Measurements from ENCODE around the gene EIF4E3. TPM values are rescaled to one million over a fixed set of nuclear protein-coding genes. Genes with fewer than 3 reads are reported as not detected.

The EIF4E3 gene
- total and polyA plus RNA-seq, 7 experiments from 2014 or later = 17.7 to 72.8 (median 35.3) TPM

DNA sequence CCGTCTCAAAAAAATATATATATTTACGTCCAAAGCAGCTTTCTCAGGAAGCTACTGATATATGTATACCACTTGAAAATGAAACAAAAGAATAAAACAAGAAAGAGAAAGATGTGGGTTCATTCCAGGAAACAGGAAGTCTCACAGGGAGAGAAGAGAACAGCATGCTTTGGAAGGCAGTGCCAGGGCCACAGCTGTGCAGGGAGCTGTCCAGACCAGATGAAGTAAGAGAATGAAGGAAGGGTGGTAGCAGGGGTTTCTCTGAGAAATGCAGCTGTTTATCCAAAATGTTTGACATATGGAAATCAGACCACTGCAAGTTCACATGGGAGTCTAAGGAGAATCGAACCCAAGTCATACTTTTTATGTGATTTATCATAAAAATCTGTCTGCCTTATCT lies 19.5 kb upstream of the EIF4E3 start:
- Histone ChIP-seq H3K36me3 (ENCODE audit: control insufficient read depth in 2 of 3, insufficient read depth in 3 of 3, low read length in 3 of 3) (no peaks in the 10 kb centered on the region), H3K27ac (ENCODE audit: low read depth, low read length) (no peak overlapping the region), H3K9me3 (ENCODE audit: control insufficient read depth in 2 of 3, low read length in 3 of 3) (peaks cover 0 to 6% (median 4%) of the 10 kb centered on the region in 3 experiments), H3K4me3 (ENCODE audit: low read length) (no peak overlapping the region), H3K27me3 (ENCODE audit: control insufficient read depth in 2 of 2, insufficient read depth in 2 of 2, low read length in 2 of 2) (no peaks in the 10 kb centered on the region), H3K4me1 (ENCODE audit: control insufficient read depth in 2 of 2, insufficient read depth in 2 of 2, low read length in 2 of 2) (no peaks in the 10 kb centered on the region)
- DNase-seq (no peak), ATAC-seq (no peak)
- Mint-ChIP-seq H3K36me3 (peaks cover 0 to 19% (median 4%) of the 10 kb centered on the region in 5 donors), H3K4me1 (peaks cover 0 to 2% (median 0%) of the 10 kb centered on the region in 7 donors), H3K9me3 (peaks cover 3 to 46% (median 29%) of the 10 kb centered on the region in 11 donors), H3K4me3 (no peak overlapping the region), H3K27me3 (peaks cover 0 to 38% (median 5%) of the 10 kb centered on the region in 5 donors), H3K27ac (no peak overlapping the region)
- intact Hi-C loops (cut with micrococcal nuclease) = no loop called here
- ChIA-PET POLR2A (interaction anchor here (0.6 kb wide), 1 partner anchor 39 kb away, joined by 3 read pairs; no protein-coding TSS in a partner anchor), CTCF (interaction anchor here (1.1 kb wide), 1 partner anchor 15 kb away, joined by 3 read pairs; no protein-coding TSS in a partner anchor)

DNA sequence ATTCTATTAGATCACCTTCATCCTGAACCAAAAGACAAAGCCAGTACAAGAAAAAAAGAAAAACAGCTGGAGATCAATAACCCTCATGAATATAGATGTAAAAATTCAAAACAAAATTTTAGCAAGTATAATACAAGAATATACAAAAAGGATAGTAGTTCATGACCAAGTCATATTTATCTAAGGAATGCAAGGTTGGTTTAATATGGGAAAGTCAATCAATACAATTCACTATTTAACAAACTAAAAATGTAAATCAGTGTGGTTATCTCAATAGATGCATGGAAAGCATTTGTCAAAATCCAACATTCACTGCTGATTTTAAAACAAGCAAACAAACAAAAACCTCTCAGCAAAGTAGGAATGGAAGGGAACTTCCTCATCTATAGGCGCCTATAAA lies 17.4 kb upstream of the EIF4E3 start:
- H3K4me1 Mint-ChIP-seq = peaks cover 0 to 2% (median 0%) of the 10 kb centered on the region in 7 donors
- peaks cover 3 to 53% (median 29%) of the 10 kb centered on the region in 11 donors for H3K9me3 Mint-ChIP-seq
- no peak overlapping the region for H3K27ac Mint-ChIP-seq
- Histone ChIP-seq H3K27me3 (ENCODE audit: control insufficient read depth in 2 of 2, insufficient read depth in 2 of 2, low read length in 2 of 2) (no peaks in the 10 kb centered on the region), H3K36me3 (ENCODE audit: control insufficient read depth in 2 of 3, insufficient read depth in 3 of 3, low read length in 3 of 3) (no peaks in the 10 kb centered on the region), H3K9me3 (ENCODE audit: control insufficient read depth in 2 of 3, low read length in 3 of 3) (peaks cover 0 to 6% (median 4%) of the 10 kb centered on the region in 3 experiments), H3K4me1 (ENCODE audit: control insufficient read depth in 2 of 2, insufficient read depth in 2 of 2, low read length in 2 of 2) (no peaks in the 10 kb centered on the region), H3K4me3 (ENCODE audit: low read length) (no peak overlapping the region), H3K27ac (ENCODE audit: low read depth, low read length) (no peak overlapping the region)
- peaks cover 3 to 19% (median 4%) of the 10 kb centered on the region in 5 donors for H3K36me3 Mint-ChIP-seq
- CTCF ChIA-PET = interaction anchor here (1.0 kb wide), 1 partner anchor 32 kb away, joined by 3 read pairs; no protein-coding TSS in a partner anchor
- POLR2A ChIA-PET = no interaction called here
- peaks cover 0 to 36% (median 6%) of the 10 kb centered on the region in 5 donors for H3K27me3 Mint-ChIP-seq
- H3K4me3 Mint-ChIP-seq = no peak overlapping the region
- intact Hi-C loops (cut with micrococcal nuclease) = no loop called here
- ATAC-seq (no peak), DNase-seq (no peak)

DNA sequence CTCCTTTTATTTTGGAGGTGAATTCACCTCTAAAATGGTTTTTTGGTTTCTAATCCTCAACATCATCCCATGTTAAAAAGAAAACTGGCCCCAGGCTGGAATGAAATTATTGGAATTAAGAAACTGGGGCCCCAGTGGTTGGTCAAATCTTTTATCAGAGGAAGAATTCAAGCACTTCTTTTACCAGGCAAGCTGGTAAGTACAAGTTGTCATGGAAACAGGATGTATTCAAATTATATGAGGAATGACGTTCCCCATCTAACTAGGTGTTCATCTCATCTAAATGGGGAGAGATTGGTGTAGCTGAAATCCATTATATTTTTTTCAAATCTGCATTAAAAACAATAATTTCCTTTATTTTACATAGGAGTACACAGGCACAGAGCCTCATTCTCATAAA lies 9.7 kb upstream of the EIF4E3 start:
- H3K9me3 ChIP-seq (ENCODE audit: control insufficient read depth in 2 of 3, low read length in 3 of 3) = no peaks in the 10 kb centered on the region
- H3K4me3 ChIP-seq (ENCODE audit: low read length) = no peak overlapping the region
- peaks cover 0 to 6% of the 10 kb centered on the region in 2 donors for H3K4me1 ChIP-seq (ENCODE audit: control insufficient read depth in 2 of 2, insufficient read depth in 2 of 2, low read length in 2 of 2)
- CTCF ChIA-PET = no interaction called here
- Mint-ChIP-seq H3K9me3 (peaks cover 2 to 24% (median 7%) of the 10 kb centered on the region in 11 donors), H3K4me3 (no peak overlapping the region), H3K27me3 (peaks cover 10 to 42% (median 20%) of the 10 kb centered on the region in 5 donors), H3K4me1 (peaks cover 5 to 18% (median 13%) of the 10 kb centered on the region in 7 donors), H3K36me3 (peaks cover 0 to 8% (median 5%) of the 10 kb centered on the region in 5 donors), H3K27ac (no peak overlapping the region)
- intact Hi-C loops (cut with micrococcal nuclease) = no loop called here
- no peak overlapping the region for H3K27ac ChIP-seq (ENCODE audit: low read depth, low read length)
- DNase-seq (no peak), ATAC-seq (no peak)
- H3K36me3 ChIP-seq (ENCODE audit: control insufficient read depth in 2 of 3, insufficient read depth in 3 of 3, low read length in 3 of 3) = no peaks in the 10 kb centered on the region
- POLR2A ChIA-PET = no interaction called here
- H3K27me3 ChIP-seq (ENCODE audit: control insufficient read depth in 2 of 2, insufficient read depth in 2 of 2, low read length in 2 of 2) = no peaks in the 10 kb centered on the region

DNA sequence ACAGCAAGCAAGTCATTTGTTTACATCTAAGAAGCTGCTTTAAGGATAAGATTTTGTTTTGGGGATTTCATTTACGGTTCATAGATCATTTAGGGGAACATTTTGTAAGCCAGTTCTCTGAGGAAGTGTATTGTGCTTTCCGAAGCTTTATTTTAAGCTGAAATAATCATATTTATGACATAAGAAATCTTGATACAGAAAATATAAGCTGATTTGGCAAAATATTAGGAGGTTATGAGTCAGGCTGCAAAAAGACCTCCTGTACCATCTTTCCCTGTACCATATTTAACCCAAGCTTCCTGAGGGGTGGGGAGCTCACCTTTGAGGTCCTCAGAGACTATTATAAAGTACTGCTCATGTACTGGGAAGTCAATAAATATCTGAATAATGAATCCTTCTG lies 8.1 kb upstream of the EIF4E3 start:
- Mint-ChIP-seq H3K9me3 (peaks cover 2 to 22% (median 7%) of the 10 kb centered on the region in 11 donors), H3K4me3 (no peak overlapping the region), H3K4me1 (peaks cover 15 to 34% (median 26%) of the 10 kb centered on the region in 7 donors), H3K36me3 (peaks cover 0 to 5% (median 4%) of the 10 kb centered on the region in 5 donors), H3K27me3 (peaks cover 10 to 34% (median 19%) of the 10 kb centered on the region in 5 donors), H3K27ac (no peak overlapping the region)
- Histone ChIP-seq H3K4me1 (ENCODE audit: control insufficient read depth in 2 of 2, insufficient read depth in 2 of 2, low read length in 2 of 2) (peaks cover 12 to 20% of the 10 kb centered on the region in 2 donors), H3K4me3 (ENCODE audit: low read length) (no peak overlapping the region), H3K9me3 (ENCODE audit: control insufficient read depth in 2 of 3, low read length in 3 of 3) (no peaks in the 10 kb centered on the region), H3K27ac (ENCODE audit: low read depth, low read length) (no peak overlapping the region), H3K27me3 (ENCODE audit: control insufficient read depth in 2 of 2, insufficient read depth in 2 of 2, low read length in 2 of 2) (no peaks in the 10 kb centered on the region), H3K36me3 (ENCODE audit: control insufficient read depth in 2 of 3, insufficient read depth in 3 of 3, low read length in 3 of 3) (no peaks in the 10 kb centered on the region)
- intact Hi-C loops (cut with micrococcal nuclease) = no loop called here
- ATAC-seq (no peak), DNase-seq (no peak)
- POLR2A ChIA-PET = interaction anchor here (0.5 to 0.7 kb wide), 3 partner anchors 16 to 932 kb away, joined by 3 to 5 read pairs (median 3); no protein-coding TSS in a partner anchor
- CTCF ChIA-PET = interaction anchor here (0.7 to 0.8 kb wide), 3 partner anchors 10 to 1090 kb away, joined by 3 read pairs; no protein-coding TSS in a partner anchor

DNA sequence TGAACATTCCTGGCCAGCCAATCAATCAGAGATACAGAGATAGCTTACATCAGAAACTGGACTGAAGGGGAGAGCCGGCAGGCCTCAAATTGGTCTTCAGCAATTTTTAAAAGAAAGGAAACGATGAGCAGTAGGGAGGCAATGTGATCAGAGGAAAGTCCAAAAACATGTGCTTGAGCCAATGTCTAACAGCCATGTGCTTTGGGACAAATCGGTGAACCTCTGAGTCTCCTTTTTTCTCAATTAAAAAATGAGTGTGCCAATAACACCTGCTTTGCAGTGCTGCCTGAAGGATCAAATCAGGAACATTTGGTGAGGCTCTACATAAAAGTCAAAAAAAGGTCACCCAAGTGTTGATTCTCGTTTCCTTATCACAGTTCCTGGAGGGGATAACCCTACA lies 7.4 kb upstream of the EIF4E3 start:
- H3K27me3 Mint-ChIP-seq = peaks cover 7 to 27% (median 12%) of the 10 kb centered on the region in 5 donors
- POLR2A ChIA-PET = interaction anchor here (0.6 to 0.7 kb wide), 2 partner anchors 16 to 639 kb away, joined by 3 to 4 read pairs; no protein-coding TSS in a partner anchor
- DNase-seq = no peak
- peaks cover 1 to 17% (median 6%) of the 10 kb centered on the region in 11 donors for H3K9me3 Mint-ChIP-seq
- Histone ChIP-seq H3K27me3 (ENCODE audit: control insufficient read depth in 2 of 2, insufficient read depth in 2 of 2, low read length in 2 of 2) (no peaks in the 10 kb centered on the region), H3K9me3 (ENCODE audit: control insufficient read depth in 2 of 3, low read length in 3 of 3) (no peaks in the 10 kb centered on the region), H3K27ac (ENCODE audit: low read depth, low read length) (no peak overlapping the region), H3K4me3 (ENCODE audit: low read length) (no peak overlapping the region), H3K4me1 (ENCODE audit: control insufficient read depth in 2 of 2, insufficient read depth in 2 of 2, low read length in 2 of 2) (peaks cover 12 to 20% of the 10 kb centered on the region in 2 donors), H3K36me3 (ENCODE audit: control insufficient read depth in 2 of 3, insufficient read depth in 3 of 3, low read length in 3 of 3) (no peaks in the 10 kb centered on the region)
- no peak overlapping the region for H3K27ac Mint-ChIP-seq
- H3K36me3 Mint-ChIP-seq = peaks cover 0 to 5% (median 4%) of the 10 kb centered on the region in 5 donors
- no peak for ATAC-seq
- peaks cover 17 to 36% (median 29%) of the 10 kb centered on the region in 7 donors for H3K4me1 Mint-ChIP-seq
- CTCF ChIA-PET = interaction anchor here (1.0 kb wide), 1 partner anchor 19 kb away, joined by 3 read pairs; no protein-coding TSS in a partner anchor
- H3K4me3 Mint-ChIP-seq = no peak overlapping the region
- intact Hi-C loops (cut with micrococcal nuclease) = no loop called here

DNA sequence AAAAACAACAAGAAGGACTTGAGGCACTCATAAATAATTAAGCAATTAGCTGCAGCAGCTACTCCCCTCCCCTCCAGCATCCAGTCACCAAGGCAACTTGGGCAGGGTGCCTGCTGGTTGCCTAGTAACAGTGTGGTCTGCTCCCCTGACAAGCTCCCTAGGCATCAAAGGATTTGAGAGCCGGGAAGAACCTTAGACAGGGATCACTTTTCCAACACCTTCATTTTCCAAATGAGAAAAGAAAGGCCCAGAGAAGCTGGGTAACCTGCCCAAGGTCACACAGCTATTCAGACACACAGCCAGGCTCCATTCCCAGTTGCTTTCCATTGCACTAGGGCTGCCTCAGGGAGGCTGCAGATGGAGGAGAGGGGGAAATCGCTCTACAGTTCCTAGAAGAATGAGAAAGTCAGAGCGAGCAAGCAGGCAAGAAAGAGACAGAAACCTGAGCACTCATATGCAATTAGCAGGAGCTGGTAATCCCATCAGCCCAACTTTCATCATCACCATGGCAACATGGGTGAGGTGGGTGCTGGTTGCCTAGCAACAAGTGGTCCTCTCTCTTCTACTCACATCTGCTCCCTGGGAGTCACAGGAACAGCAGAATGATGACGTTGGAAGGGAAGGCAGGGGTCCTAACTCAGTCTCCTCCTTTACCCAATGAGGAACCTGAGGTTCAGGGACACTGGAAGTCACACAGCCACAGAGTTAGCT lies 3.6 kb upstream of the EIF4E3 start:
- H3K4me3 Mint-ChIP-seq = peak overlapping the region in 3 of 10 donors; percentile 29 to 36 (median 30)
- Histone ChIP-seq H3K27me3 (ENCODE audit: control insufficient read depth in 2 of 2, insufficient read depth in 2 of 2, low read length in 2 of 2) (no peaks in the 10 kb centered on the region), H3K4me3 (ENCODE audit: low read length) (no peak overlapping the region), H3K9me3 (ENCODE audit: control insufficient read depth in 2 of 3, low read length in 3 of 3) (no peaks in the 10 kb centered on the region), H3K27ac (ENCODE audit: low read depth, low read length) (no peak overlapping the region), H3K36me3 (ENCODE audit: control insufficient read depth in 2 of 3, insufficient read depth in 3 of 3, low read length in 3 of 3) (peaks cover 0 to 3% (median 0%) of the 10 kb centered on the region in 3 experiments), H3K4me1 (ENCODE audit: control insufficient read depth in 2 of 2, insufficient read depth in 2 of 2, low read length in 2 of 2) (peaks cover 20 to 29% of the 10 kb centered on the region in 2 donors)
- H3K27me3 Mint-ChIP-seq = no peaks in the 10 kb centered on the region
- H3K4me1 Mint-ChIP-seq = peaks cover 37 to 58% (median 50%) of the 10 kb centered on the region in 7 donors
- ChIA-PET CTCF (interaction anchor here (0.6 to 1.9 kb wide), 14 partner anchors 8 to 1221 kb away, joined by 3 to 15 read pairs (median 3); no protein-coding TSS in a partner anchor), POLR2A (no interaction called here)
- intact Hi-C loops (cut with micrococcal nuclease) = loop anchor here (1.0 to 10.0 kb wide), 11 partner anchors 54 to 1359 kb away; no protein-coding TSS in a partner anchor
- peaks cover 0 to 4% (median 0%) of the 10 kb centered on the region in 5 donors for H3K36me3 Mint-ChIP-seq
- H3K27ac Mint-ChIP-seq = peak overlapping the region in 8 of 9 donors; percentile 36 to 84 (median 51)
- ATAC-seq (no peak), DNase-seq (peak in 2 of 9 donors; percentile 17 to 36)
- H3K9me3 Mint-ChIP-seq = peaks cover 0 to 4% (median 0%) of the 10 kb centered on the region in 11 donors
